Upper lobe of left lung (tissue), 4 donors: ENCODE results near the gene STK16.

Experiments
- POLR2A ChIP-seq, 4 donors: fragments of 450-650 bp; IDR thresholded peaks; one replicate each; pipeline ENCODE4 v1.5.1; 2016 to 2017; ENCODE audit warnings: antibody characterized with exemption in 4 of 4, mild to moderate bottlenecking in 2 of 4
- TF ChIP-seq, protein P1 (sequence below), 6 experiments: fragments of 450-650 bp in 4 of 6; fragments of 200-600 bp in 2 of 6; sonication (generic) in 2 of 6; IDR thresholded peaks; one replicate each; pipeline ENCODE4 v1.5.1; 2016 to 2019; ENCODE audit warnings: antibody characterized with exemption in 6 of 6

DNA sequence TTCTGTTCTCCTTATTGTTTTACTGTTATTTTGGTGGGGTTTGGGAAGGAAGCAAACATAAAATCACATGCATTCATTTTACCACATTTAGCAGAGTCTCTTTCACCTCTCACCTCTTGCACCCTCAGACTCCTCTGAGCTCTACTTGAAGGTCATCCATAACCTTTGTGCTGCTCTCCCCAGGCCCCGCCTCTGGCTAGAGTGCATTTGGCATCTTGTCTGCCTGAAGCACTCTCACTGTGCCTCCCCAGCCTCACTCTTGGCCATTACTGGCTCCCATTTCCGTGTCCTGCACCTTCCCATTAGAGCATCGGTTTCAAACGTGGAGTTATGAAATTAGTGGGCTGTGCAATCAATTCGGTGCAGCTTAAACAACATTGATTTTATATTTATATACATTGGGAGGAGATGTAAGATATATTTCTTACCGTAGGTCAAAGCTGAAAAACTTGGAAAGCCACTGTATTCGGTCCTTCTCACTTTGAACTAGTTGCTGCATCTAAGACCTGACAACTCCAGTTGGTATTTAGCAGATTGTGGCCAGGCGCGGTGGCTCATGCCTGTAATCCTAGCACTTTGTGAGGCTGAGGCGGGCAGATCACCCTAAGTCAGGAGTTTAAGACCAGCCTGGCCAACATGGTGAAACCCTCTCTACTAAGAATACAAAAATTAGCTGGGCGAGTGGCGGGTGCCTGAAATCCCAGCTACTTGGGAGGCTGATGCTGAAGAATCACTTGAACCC lies 45.6 kb upstream of the STK16 start:
- no peak for TF ChIP-seq POLR2A (IDR thresholded peaks at IDR 0.05)
- TF ChIP-seq, protein P1, sequence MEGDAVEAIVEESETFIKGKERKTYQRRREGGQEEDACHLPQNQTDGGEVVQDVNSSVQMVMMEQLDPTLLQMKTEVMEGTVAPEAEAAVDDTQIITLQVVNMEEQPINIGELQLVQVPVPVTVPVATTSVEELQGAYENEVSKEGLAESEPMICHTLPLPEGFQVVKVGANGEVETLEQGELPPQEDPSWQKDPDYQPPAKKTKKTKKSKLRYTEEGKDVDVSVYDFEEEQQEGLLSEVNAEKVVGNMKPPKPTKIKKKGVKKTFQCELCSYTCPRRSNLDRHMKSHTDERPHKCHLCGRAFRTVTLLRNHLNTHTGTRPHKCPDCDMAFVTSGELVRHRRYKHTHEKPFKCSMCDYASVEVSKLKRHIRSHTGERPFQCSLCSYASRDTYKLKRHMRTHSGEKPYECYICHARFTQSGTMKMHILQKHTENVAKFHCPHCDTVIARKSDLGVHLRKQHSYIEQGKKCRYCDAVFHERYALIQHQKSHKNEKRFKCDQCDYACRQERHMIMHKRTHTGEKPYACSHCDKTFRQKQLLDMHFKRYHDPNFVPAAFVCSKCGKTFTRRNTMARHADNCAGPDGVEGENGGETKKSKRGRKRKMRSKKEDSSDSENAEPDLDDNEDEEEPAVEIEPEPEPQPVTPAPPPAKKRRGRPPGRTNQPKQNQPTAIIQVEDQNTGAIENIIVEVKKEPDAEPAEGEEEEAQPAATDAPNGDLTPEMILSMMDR (IDR thresholded peaks at IDR 0.05): no peak
